ENCODE data around the gene DLG2. TPM values are rescaled to one million over a fixed set of nuclear protein-coding genes. Genes with fewer than 3 reads are reported as not detected.
A peak's percentile ranks its signal among the peaks of the same experiment; 100 is the strongest.
"Not testable (repeated sequence)": the region's sequence is repeated elsewhere in the genome, so short reads cannot be mapped to it uniquely, and the experiment has no call there.

DLG2 gene
- 1 to 10 TPM; 1.3 to 4.7 (median 2.4) TPM for total RNA-seq

DNA sequence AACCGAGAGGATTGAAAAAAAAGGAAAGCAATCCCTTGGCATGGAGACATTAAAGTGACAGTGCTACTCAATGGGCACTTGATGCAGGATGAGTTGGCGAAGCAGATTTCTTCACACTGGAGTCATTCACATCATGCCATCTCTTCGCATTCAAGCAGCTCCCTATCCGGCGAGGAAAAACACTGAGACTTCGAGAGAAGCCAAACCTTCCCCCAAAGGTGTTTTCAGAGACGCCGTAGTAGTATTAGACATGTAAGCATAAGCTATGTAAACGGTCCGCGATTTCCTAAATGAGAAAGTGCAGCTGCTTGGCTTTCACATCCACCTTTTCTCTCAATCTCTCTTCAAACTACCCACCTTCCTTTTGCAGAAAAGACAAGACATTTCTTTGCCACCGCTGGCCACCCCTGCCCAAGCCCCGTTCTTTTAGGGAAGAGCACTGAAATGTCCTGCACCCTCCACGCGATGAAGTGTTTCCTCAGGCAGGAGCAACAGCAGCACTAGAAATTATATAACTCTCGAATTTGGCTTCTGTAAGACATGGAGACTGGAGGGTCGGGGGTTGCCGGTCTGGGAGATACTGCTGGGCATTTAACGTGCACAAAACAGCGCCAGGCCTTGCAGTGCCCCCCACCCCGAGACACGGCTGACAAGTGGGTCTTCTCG, at the start of gene DLG2:
DLG2 (minus strand) TSS at position 13 of the 666 bp plus-strand sequence.
- intact Hi-C loops (cut with DNase I; ENCODE audit: low total_unique reads) (loop anchor here (1.0 to 5.0 kb wide), 2 partner anchors 675 to 1045 kb away; partner anchors contain the start of genes HIKESHI and ME3), in situ Hi-C loops (cut with MboI; ENCODE audit: low sequenced_read_pairs in 4 of 4) (loop anchor here in 1 of 4 donors (25.0 kb wide), 1 partner anchor 435 kb away; the partner anchor contains the start of gene PICALM)
- ATAC-seq (peak; percentile 57 to 62), DNase-seq (peak; percentile 24 to 50)
- TF ChIP-seq CTCF (IDR thresholded peaks at IDR 0.05 in 4 of 5, conservative IDR thresholded peaks at IDR 0.05 in 1 of 5) (no peak), POLR2A (IDR thresholded peaks at IDR 0.05) (peak in 1 of 2 donors; percentile 28)
- peaks cover 0 to 10% of the 10 kb centered on the region in 2 donors for H3K36me3 ChIP-seq
- H3K4me1 ChIP-seq, result peaks cover 28 to 33% of the 10 kb centered on the region in 2 donors
- H3K27me3 ChIP-seq, result no peaks in the 10 kb centered on the region
- H3K27ac ChIP-seq, result peak within 1 kb of the TSS; percentile 90 to 98 (median 95)
- peak within 1 kb of the TSS; percentile 69 to 99 (median 86) for H3K4me3 ChIP-seq
- H3K9me3 ChIP-seq, result no peaks in the 10 kb centered on the region

DNA sequence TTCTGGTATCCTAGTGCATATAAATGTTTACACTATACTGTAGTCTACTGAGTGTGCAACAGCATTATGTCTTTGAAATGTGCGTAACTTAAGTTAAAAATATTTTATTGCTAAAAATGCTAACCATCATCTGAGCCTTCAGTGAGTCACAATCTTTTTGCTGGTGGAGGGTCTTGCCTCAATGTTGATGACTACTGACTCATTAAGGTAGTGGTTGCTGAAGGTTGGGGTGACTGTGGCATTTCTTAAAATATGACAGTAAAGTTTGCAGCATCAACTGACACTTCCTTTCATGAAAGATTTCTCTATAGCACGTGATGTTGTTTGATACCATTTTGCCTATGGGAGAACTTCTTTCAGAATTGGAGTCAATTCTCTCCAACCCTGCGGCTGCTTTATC, 46.2 kb upstream of the DLG2 start:
- intact Hi-C loops (cut with DNase I; ENCODE audit: low total_unique reads), result no loop called here
- Histone ChIP-seq H3K4me3 (no peak overlapping the region), H3K9me3 (no peaks in the 10 kb centered on the region), H3K4me1 (no peaks in the 10 kb centered on the region), H3K27me3 (no peaks in the 10 kb centered on the region), H3K36me3 (no peaks in the 10 kb centered on the region), H3K27ac (no peak overlapping the region)
- DNase-seq (no peak), ATAC-seq (no peak)
- in situ Hi-C loops (cut with MboI; ENCODE audit: low sequenced_read_pairs in 4 of 4), result loop anchor here in 1 of 4 donors (25.0 kb wide), 1 partner anchor 364 kb away; no protein-coding TSS in a partner anchor
- no peak for TF ChIP-seq POLR2A (IDR thresholded peaks at IDR 0.05)
- TF ChIP-seq CTCF (IDR thresholded peaks at IDR 0.05 in 4 of 5, conservative IDR thresholded peaks at IDR 0.05 in 1 of 5), result no peak

DNA sequence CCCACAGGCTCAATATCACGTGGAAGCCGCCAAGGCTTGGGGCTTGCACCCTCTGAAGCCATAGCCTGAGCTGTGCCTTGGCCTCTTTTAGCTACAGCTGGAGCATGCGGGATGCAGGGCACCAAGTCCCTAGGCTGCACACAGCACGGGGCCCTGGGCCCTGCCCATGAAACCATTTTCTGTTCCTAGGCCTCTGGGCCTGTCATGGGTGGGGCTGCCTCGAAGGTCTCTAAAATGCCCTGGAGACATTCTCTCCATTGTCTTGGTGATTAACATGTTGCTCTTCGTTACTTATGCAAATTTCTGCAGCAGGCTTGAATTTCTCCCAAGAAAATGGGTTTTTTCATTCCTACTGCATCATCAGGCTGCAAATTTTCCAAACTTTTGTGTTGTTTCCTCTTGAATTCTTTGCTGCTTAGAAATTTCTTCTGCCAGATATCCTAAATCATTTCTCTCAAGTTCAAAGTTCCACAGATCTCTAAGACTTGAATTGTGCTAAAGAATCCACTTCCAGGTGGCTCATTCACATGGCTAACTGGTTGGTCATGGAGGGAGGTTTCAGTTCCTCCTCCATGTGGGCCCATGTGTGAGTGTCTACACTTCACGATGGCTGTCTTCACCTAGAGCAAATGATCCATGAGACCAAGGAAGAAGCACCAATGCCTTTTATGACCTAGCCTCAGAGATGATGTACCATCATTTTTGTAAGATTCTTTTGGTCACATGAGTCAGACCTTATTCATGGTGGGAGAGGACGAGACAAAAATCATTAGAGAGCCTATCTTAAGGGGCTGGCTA, 45.2 kb upstream of the DLG2 start:
- DNase-seq, result no peak
- Histone ChIP-seq H3K27ac (no peak overlapping the region), H3K4me3 (no peak overlapping the region), H3K27me3 (no peaks in the 10 kb centered on the region), H3K4me1 (no peaks in the 10 kb centered on the region), H3K36me3 (no peaks in the 10 kb centered on the region), H3K9me3 (no peaks in the 10 kb centered on the region)
- TF ChIP-seq POLR2A (IDR thresholded peaks at IDR 0.05) (no peak), CTCF (IDR thresholded peaks at IDR 0.05 in 4 of 5, conservative IDR thresholded peaks at IDR 0.05 in 1 of 5) (no peak)
- intact Hi-C loops (cut with DNase I; ENCODE audit: low total_unique reads), result no loop called here
- in situ Hi-C loops (cut with MboI; ENCODE audit: low sequenced_read_pairs in 4 of 4), result loop anchor here in 1 of 4 donors (25.0 kb wide), 1 partner anchor 365 kb away; no protein-coding TSS in a partner anchor
- ATAC-seq, result no peak

- ATAC-seq; H3K27ac ChIP-seq; intact Hi-C loops (cut with DNase I; ENCODE audit: low total_unique reads): not testable (repeated sequence)
Observed at GRCh38 chr11:85670949-85671663, 44.0 kb upstream of the DLG2 start.

More at GRCh38 chr11:85670949-85671663, 44.0 kb upstream of the DLG2 start:
- not testable (repeated sequence) for H3K4me3 ChIP-seq, H3K27me3 ChIP-seq, H3K4me1 ChIP-seq, DNase-seq, H3K9me3 ChIP-seq, H3K36me3 ChIP-seq
- in situ Hi-C loops (cut with MboI; ENCODE audit: low sequenced_read_pairs in 4 of 4), result loop anchor here in 1 of 4 donors (25.0 kb wide), 1 partner anchor 366 kb away; no protein-coding TSS in a partner anchor
